Endothelial cell of umbilical vein (primary cell): ENCODE results near the gene SYNPR. TPM values are rescaled to one million over a fixed set of nuclear protein-coding genes. Genes with fewer than 3 reads are reported as not detected.

Source experiments
- BruUV-seq: library from RNA; stranded (reverse); fragments of 400-500 nt; replicated peaks from 2 replicates; lab custom pipeline; 2021; lab: Mats Ljungman, UMichigan
- CTCF ChIA-PET: fragments of 300-600, 350-600 bp; sonication (Branson Sonifier 250); formaldehyde crosslinking; loops from one replicate; lab custom pipeline; 2021; ENCODE audit warnings: antibody characterized with exemption, inconsistent platforms; lab: Charles Lee
- POLR2A ChIA-PET: fragments of 300-600, 350-600 bp; sonication (Branson Sonifier 250); formaldehyde crosslinking; loops from one replicate; lab custom pipeline; 2021; ENCODE audit warnings: antibody characterized with exemption, inconsistent platforms; lab: Charles Lee
- DNase-seq: peaks from one replicate; pipeline ENCODE4 v3.0.0-alpha.2; 2011; ENCODE audit warnings: low read depth, low spot score
- FAIRE-seq: peaks from 2 replicates; lab custom pipeline; 2011; peaks lifted over from hg19 to GRCh38; lab: Jason Lieb, UNC
- H2AFZ ChIP-seq: 2 replicates; pipeline ENCODE4 v1.6.0; 2012; ENCODE audit warnings: low read depth, low read length, control low read depth, inconsistent platforms
- H3K27ac ChIP-seq: 2 replicates; pipeline ENCODE4 v1.5.1; 2011; ENCODE audit warnings: low read depth, mild to moderate bottlenecking, control low read depth, low read length, moderate library complexity; ENCODE audit not compliant: insufficient read depth
- H3K27me3 ChIP-seq, 2 experiments: 2 replicates each; pipeline versions ENCODE4 v1.6.0 to v1.6.1; 2011; ENCODE audit warnings: low read length in 2 of 2, mixed read lengths in 1 of 2; ENCODE audit not compliant: control insufficient read depth in 2 of 2, insufficient read depth in 2 of 2
- H3K36me3 ChIP-seq, 2 experiments: 2 replicates in 1 of 2; 3 replicates in 1 of 2; pipeline ENCODE4 v1.5.1; 2011; ENCODE audit warnings: low read length in 2 of 2, mild to moderate bottlenecking in 1 of 2, moderate library complexity in 1 of 2; ENCODE audit not compliant: control insufficient read depth in 2 of 2, insufficient read depth in 2 of 2; ENCODE audit errors: extremely low read depth in 1 of 2
- H3K4me1 ChIP-seq: 3 replicates; pipeline ENCODE4 v1.5.1; 2011; ENCODE audit warnings: mild to moderate bottlenecking, low read length; ENCODE audit not compliant: control insufficient read depth, insufficient read depth; ENCODE audit errors: extremely low read depth
- H3K4me2 ChIP-seq: 2 replicates; pipeline ENCODE4 v1.6.1; 2011; ENCODE audit warnings: low read length, control low read depth, mixed read lengths; ENCODE audit not compliant: insufficient read depth
- H3K4me3 ChIP-seq, 3 experiments: fragments of 200-600 bp in 1 of 3; sonication (generic), shearing (Covaris generic) in 1 of 3; replicated peaks in 1 of 3; 2 replicates each; pipeline ENCODE4 v1.5.1; 2011 to 2016; ENCODE audit warnings: control low read depth in 3 of 3, low read length in 3 of 3, mild to moderate bottlenecking in 2 of 3, inconsistent platforms in 1 of 3, low read depth in 1 of 3, moderate library complexity in 1 of 3; ENCODE audit not compliant: insufficient read depth in 1 of 3
- H3K79me2 ChIP-seq: 2 replicates; pipeline ENCODE4 v1.6.0; 2012; ENCODE audit warnings: low read length, inconsistent platforms; ENCODE audit not compliant: control insufficient read depth, insufficient read depth
- H3K9ac ChIP-seq: replicated peaks from 2 replicates; pipeline ENCODE3; 2011; ENCODE audit warnings: low read length, control low read depth; ENCODE audit not compliant: insufficient read depth; ENCODE audit errors: extremely low read depth
- H3K9me1 ChIP-seq: replicated peaks from 3 replicates; pipeline ENCODE4 v1.6.0; 2011; ENCODE audit warnings: mild to moderate bottlenecking, low read length; ENCODE audit not compliant: control insufficient read depth, insufficient read depth; ENCODE audit errors: extremely low read depth
- H3K9me3 ChIP-seq: replicated peaks from 2 replicates; pipeline ENCODE4 v1.5.1; 2012; ENCODE audit warnings: low read length, inconsistent platforms; ENCODE audit not compliant: control insufficient read depth, insufficient read depth
- H4K20me1 ChIP-seq: replicated peaks from 2 replicates; pipeline ENCODE3; 2011; ENCODE audit warnings: mild to moderate bottlenecking, low read length; ENCODE audit not compliant: control insufficient read depth, insufficient read depth; ENCODE audit errors: extremely low read depth
- EZH2 ChIP-seq: IDR thresholded peaks from 2 replicates; pipeline ENCODE4 v1.6.1; 2012; ENCODE audit warnings: borderline replicate concordance, low read depth, mild to moderate bottlenecking, moderate library complexity, low read length, inconsistent platforms; ENCODE audit not compliant: severe bottlenecking
- FOS ChIP-seq: IDR thresholded peaks from 2 replicates; pipeline ENCODE4 v1.6.1; 2011; ENCODE audit warnings: mild to moderate bottlenecking, low read length, moderate library complexity, borderline replicate concordance; ENCODE audit not compliant: insufficient read depth
- GATA2 ChIP-seq: IDR thresholded peaks from 2 replicates; pipeline ENCODE4 v1.7.0; 2011; ENCODE audit warnings: low read depth, mild to moderate bottlenecking, moderate library complexity, mixed read lengths, low read length; ENCODE audit not compliant: insufficient read length, insufficient read depth
- JUN ChIP-seq: IDR thresholded peaks from 2 replicates; pipeline ENCODE4 v1.6.1; 2011; ENCODE audit warnings: borderline replicate concordance, low read depth; ENCODE audit not compliant: insufficient read length, insufficient read depth
- MAX ChIP-seq: IDR thresholded peaks from 2 replicates; pipeline ENCODE4 v1.6.1; 2011; ENCODE audit not compliant: insufficient read depth, insufficient read length
- MYC ChIP-seq: IDR thresholded peaks from one replicate; pipeline ENCODE4 v1.6.1; 2011; ENCODE audit warnings: mild to moderate bottlenecking, low read depth, low read length
- POLR2A ChIP-seq: IDR thresholded peaks from 2 replicates; pipeline ENCODE4 v1.6.1; 2012; ENCODE audit warnings: low read depth, mild to moderate bottlenecking, control low read depth, low read length
- POLR2AphosphoS5 ChIP-seq: IDR thresholded peaks from 2 replicates; pipeline ENCODE4 v1.6.1; 2012; ENCODE audit warnings: low read depth, mild to moderate bottlenecking, control low read depth, low read length, moderate library complexity; ENCODE audit not compliant: insufficient read depth
- dilution Hi-C: fragments of 300-500 bp; cut with MboI; formaldehyde crosslinking; loops from one replicate; pipeline ENCODE4 v1.15.0; 2019; ENCODE audit warnings: low sequenced_read_pairs; ENCODE audit not compliant: extremely low pct_ligation_motif_present
- intact Hi-C: fragments of 100-400 bp; cut with micrococcal nuclease; formaldehyde crosslinking; loops from one replicate; pipeline ENCODE4 v1.10.0; 2022
- polyA plus RNA-seq, 4 experiments: library from polyadenylated mRNA; depleted of rRNA in 3 of 4; stranded (reverse) in 3 of 4; unstranded in 1 of 4; fragments of >200 nt; gene quantifications; 2 replicates each; pipeline versions ENCODE4 v1.2.1 to v1.2.3, GENCODE V29; 2011 to 2012; ENCODE audit warnings: missing spikeins in 1 of 4
- total RNA-seq: library from RNA; stranded (reverse); gene quantifications from 2 replicates; pipeline ENCODE4 v1.2.3, GENCODE V29; 2021
- TF ChIP-seq, protein P1 (sequence below), 2 donors: IDR thresholded peaks; 1 replicate in 1 of 2; 2 replicates in 1 of 2; pipeline ENCODE4 v1.5.1; 2011; ENCODE audit warnings: low read length in 2 of 2, mild to moderate bottlenecking in 2 of 2, moderate library complexity in 2 of 2, control low read depth in 1 of 2, inconsistent platforms in 1 of 2, low read depth in 1 of 2; ENCODE audit not compliant: insufficient read depth in 1 of 2; ENCODE audit errors: extremely low read depth in 1 of 2

SYNPR gene
- total and polyA plus RNA-seq, 2 donors (not counting 3 experiments of a cell fraction or from before 2014, with no cell fraction given): not detected

DNA sequence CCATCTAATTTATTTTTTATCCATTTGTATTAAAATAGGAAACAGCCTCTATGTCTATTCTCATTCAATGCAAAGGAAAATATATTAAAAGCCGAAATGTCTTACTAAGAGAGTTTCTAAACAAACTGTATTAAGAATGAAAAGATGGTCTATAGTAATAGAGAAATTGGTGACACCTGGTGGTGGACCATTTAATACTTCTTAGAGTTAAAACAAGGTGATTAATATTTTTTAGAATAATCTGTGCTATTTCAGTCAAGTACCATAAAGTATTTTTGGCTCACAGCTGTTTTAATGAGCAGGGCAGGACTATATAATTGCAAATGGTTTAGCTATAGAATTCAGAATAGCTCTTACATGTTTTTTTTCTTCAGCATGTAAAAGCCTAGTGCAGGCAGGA is 55.7 kb downstream of the SYNPR start:
- H3K4me3 ChIP-seq: no peak overlapping the region
- H3K4me2 ChIP-seq: no peak overlapping the region
- no peaks in the 10 kb centered on the region for H3K27me3 ChIP-seq
- H3K9ac ChIP-seq: no peak overlapping the region
- no peaks in the 10 kb centered on the region for H3K9me3 ChIP-seq
- CTCF ChIA-PET: interaction anchor here (0.8 to 3.1 kb wide), 3 partner anchors 67 to 712 kb away, joined by 3 to 11 read pairs (median 3); no protein-coding TSS in a partner anchor
- FAIRE-seq (no peak), DNase-seq (no peak)
- no TSS peak for BruUV-seq
- H3K4me1 ChIP-seq: no peaks in the 10 kb centered on the region
- TF ChIP-seq POLR2A (no peak), POLR2AphosphoS5 (no peak), FOS (no peak), JUN (no peak), GATA2 (no peak), MAX (no peak), EZH2 (no peak), MYC (no peak)
- TF ChIP-seq, protein P1, sequence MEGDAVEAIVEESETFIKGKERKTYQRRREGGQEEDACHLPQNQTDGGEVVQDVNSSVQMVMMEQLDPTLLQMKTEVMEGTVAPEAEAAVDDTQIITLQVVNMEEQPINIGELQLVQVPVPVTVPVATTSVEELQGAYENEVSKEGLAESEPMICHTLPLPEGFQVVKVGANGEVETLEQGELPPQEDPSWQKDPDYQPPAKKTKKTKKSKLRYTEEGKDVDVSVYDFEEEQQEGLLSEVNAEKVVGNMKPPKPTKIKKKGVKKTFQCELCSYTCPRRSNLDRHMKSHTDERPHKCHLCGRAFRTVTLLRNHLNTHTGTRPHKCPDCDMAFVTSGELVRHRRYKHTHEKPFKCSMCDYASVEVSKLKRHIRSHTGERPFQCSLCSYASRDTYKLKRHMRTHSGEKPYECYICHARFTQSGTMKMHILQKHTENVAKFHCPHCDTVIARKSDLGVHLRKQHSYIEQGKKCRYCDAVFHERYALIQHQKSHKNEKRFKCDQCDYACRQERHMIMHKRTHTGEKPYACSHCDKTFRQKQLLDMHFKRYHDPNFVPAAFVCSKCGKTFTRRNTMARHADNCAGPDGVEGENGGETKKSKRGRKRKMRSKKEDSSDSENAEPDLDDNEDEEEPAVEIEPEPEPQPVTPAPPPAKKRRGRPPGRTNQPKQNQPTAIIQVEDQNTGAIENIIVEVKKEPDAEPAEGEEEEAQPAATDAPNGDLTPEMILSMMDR (IDR thresholded peaks at IDR 0.05; ENCODE audit: extremely low read depth in 1 of 2, insufficient read depth in 1 of 2, low read depth in 1 of 2, low read length in 2 of 2): no peak
- no peak overlapping the region for H2AFZ ChIP-seq
- H3K36me3 ChIP-seq: no peaks in the 10 kb centered on the region
- POLR2A ChIA-PET: no interaction called here
- dilution Hi-C loops (no loop called here), intact Hi-C loops (loop anchor here (1.0 to 5.0 kb wide), 2 partner anchors 667 to 712 kb away; no protein-coding TSS in a partner anchor)
- no peaks in the 10 kb centered on the region for H4K20me1 ChIP-seq
- no peaks in the 10 kb centered on the region for H3K9me1 ChIP-seq
- no peak overlapping the region for H3K27ac ChIP-seq
- H3K79me2 ChIP-seq: no peaks in the 10 kb centered on the region
